RWPE2 (cell line): ENCODE data around the gene FAM170B.

Source experiments
- ATAC-seq: fragments of 200-7000 bp; cut with Tn5 transposase; 3 replicates; pipeline ENCODE4 v1.9.1; 2021; ENCODE audit warnings: low read depth
- DNase-seq: peaks from one replicate; pipeline ENCODE4 v3.0.0-alpha.2; 2020; ENCODE audit warnings: low spot score
- H3K27ac ChIP-seq: fragments of 450-650 bp; 2 replicates; pipeline ENCODE4 v1.5.1; 2017; ENCODE audit warnings: mild to moderate bottlenecking; ENCODE audit not compliant: poor library complexity, severe bottlenecking
- H3K27me3 ChIP-seq: fragments of 250-450 bp; sonication (Bioruptor Pico); 2 replicates; pipeline ENCODE4 v1.5.1; 2021; ENCODE audit warnings: mild to moderate bottlenecking, moderate library complexity; ENCODE audit not compliant: insufficient read depth, poor library complexity, severe bottlenecking
- H3K36me3 ChIP-seq: fragments of 250-450 bp; sonication (Bioruptor Pico); 2 replicates; pipeline ENCODE4 v1.5.1; 2020; ENCODE audit warnings: low read depth, mild to moderate bottlenecking, moderate library complexity
- H3K4me1 ChIP-seq: fragments of 250-450 bp; sonication (Bioruptor Pico); 2 replicates; pipeline ENCODE4 v1.5.1; 2021; ENCODE audit warnings: mild to moderate bottlenecking, moderate library complexity; ENCODE audit not compliant: insufficient read depth, poor library complexity, severe bottlenecking
- H3K4me3 ChIP-seq: fragments of 250-450 bp; sonication (Bioruptor Pico); 2 replicates; pipeline ENCODE4 v1.5.1; 2021; ENCODE audit warnings: mild to moderate bottlenecking, moderate library complexity; ENCODE audit not compliant: severe bottlenecking
- H3K9me3 ChIP-seq: fragments of 250-450 bp; sonication (Bioruptor Pico); 2 replicates; pipeline ENCODE4 v1.5.1; 2021; ENCODE audit warnings: mild to moderate bottlenecking, moderate library complexity; ENCODE audit not compliant: severe bottlenecking
- TF ChIP-seq, protein P1 (sequence below): fragments of 450-650 bp; IDR thresholded peaks from one replicate; pipeline ENCODE4 v1.5.1; 2017; ENCODE audit warnings: mild to moderate bottlenecking, moderate library complexity; ENCODE audit not compliant: poor library complexity, severe bottlenecking

FAM170B gene

DNA sequence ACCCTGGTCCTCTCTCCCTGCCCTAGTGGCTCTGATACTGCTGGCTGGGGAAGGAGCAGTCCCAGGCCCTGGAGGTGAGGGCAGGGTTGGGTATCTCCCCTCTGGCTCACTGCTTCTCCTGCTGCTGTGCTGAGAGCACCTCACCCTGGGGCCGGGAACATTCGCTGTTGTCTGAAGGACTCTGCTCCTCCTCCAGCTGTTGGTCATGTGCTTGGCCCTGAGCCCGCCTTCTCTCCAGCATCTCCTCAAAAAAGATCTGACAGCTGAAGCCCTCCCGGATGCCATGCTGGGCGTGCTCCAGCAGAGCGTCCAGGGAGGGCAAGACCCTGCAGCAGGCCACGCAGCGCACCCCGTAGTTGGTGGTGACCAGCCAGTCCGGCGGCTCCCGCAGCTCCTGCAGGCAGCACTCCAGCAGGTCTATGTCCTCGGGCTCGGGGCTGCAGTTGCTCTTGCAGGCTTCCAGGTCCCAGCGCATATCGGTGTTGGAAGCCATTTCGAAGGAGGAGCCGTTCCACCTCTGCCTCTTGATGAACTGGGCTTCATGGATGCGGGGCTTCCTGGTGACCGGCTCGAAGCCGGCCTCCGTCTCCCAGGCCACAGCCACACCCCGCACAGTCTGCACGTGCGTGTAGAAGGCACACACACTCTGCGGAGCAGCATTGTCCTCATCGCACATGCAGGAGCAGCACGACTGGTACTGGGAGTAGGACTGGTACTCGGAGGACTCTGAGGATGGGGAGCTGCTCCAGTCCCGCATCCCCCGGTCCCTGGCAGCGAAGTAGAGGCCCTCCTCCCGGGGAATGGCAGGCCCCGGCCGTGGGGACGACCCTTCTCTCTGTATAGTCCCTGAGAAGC is 2.1 kb downstream of the FAM170B start:
- no peak overlapping the region for H3K4me3 ChIP-seq
- H3K4me1 ChIP-seq, result no peaks in the 10 kb centered on the region
- DNase-seq (no peak), ATAC-seq (no peak)
- H3K9me3 ChIP-seq, result no peaks in the 10 kb centered on the region
- no peaks in the 10 kb centered on the region for H3K27me3 ChIP-seq
- H3K27ac ChIP-seq, result no peak overlapping the region
- no peaks in the 10 kb centered on the region for H3K36me3 ChIP-seq
- TF ChIP-seq, protein P1, sequence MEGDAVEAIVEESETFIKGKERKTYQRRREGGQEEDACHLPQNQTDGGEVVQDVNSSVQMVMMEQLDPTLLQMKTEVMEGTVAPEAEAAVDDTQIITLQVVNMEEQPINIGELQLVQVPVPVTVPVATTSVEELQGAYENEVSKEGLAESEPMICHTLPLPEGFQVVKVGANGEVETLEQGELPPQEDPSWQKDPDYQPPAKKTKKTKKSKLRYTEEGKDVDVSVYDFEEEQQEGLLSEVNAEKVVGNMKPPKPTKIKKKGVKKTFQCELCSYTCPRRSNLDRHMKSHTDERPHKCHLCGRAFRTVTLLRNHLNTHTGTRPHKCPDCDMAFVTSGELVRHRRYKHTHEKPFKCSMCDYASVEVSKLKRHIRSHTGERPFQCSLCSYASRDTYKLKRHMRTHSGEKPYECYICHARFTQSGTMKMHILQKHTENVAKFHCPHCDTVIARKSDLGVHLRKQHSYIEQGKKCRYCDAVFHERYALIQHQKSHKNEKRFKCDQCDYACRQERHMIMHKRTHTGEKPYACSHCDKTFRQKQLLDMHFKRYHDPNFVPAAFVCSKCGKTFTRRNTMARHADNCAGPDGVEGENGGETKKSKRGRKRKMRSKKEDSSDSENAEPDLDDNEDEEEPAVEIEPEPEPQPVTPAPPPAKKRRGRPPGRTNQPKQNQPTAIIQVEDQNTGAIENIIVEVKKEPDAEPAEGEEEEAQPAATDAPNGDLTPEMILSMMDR, result no peak

- TF ChIP-seq, protein P1, result no peak
- H3K4me1 ChIP-seq, result no peaks in the 10 kb centered on the region
- no peaks in the 10 kb centered on the region for H3K27me3 ChIP-seq
- no peak overlapping the region for H3K4me3 ChIP-seq
- ATAC-seq (no peak), DNase-seq (no peak)
- H3K9me3 ChIP-seq, result no peaks in the 10 kb centered on the region
- H3K36me3 ChIP-seq, result no peaks in the 10 kb centered on the region
- H3K27ac ChIP-seq, result no peak overlapping the region
Measured at GRCh38 chr10:49129376-49129775, 4.4 kb downstream of the FAM170B start.

- no peak for ATAC-seq
- DNase-seq, result no peak
- H3K4me3 ChIP-seq, result no peak overlapping the region
- no peaks in the 10 kb centered on the region for H3K36me3 ChIP-seq
- H3K27ac ChIP-seq, result no peak overlapping the region
- TF ChIP-seq, protein P1, result no peak
- H3K4me1 ChIP-seq, result no peaks in the 10 kb centered on the region
- no peaks in the 10 kb centered on the region for H3K9me3 ChIP-seq
- no peaks in the 10 kb centered on the region for H3K27me3 ChIP-seq
Measured at GRCh38 chr10:49128854-49129253, 5.0 kb downstream of the FAM170B start.

DNA sequence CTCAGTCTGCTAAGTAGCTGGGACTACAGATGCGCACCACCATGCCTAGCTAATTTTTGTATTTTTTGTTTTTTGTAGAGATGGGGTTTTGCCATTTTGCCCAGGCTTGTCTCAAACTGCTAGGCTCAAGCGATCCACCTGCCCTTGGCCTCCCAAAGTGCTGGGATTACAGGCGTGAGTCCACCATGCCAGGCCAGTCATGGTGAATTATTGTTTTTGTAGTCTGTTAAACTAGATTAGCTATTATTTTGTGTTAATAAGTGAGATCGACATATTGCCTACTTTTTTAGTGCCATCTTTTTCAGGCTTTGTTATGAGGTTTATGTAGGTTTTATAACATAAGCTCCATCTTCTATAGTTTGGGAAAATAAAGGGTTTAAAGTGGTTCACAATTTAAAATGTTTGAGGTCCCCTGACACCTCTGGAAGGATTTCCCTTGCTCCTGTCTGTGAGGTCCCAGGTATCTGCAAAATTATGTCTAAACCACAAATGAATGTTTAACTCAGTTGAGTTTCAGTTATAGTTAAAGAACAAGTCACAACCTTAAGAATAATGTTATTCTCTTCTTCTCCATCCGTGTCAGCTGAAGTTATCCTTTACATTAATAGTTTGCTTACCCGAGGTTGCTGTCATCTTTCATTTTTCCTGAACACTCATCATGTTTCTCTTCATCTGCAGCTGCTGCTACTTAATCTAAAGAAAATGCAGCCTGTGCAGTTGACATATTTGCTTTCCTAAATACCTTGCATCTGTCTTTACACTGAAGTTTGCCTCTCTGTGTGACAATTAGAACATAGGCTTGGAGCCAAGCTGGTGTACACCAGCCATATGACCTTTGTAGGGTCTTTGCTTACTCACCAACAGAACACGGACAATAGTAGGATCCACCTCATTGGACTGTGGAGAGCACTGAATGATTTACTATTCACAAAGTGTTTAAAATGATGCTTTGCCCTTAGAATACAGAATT is 9.6 kb downstream of the FAM170B start:
- ATAC-seq (no peak), DNase-seq (no peak)
- H3K4me3 ChIP-seq, result no peak overlapping the region
- TF ChIP-seq, protein P1, result no peak
- H3K36me3 ChIP-seq, result no peaks in the 10 kb centered on the region
- H3K9me3 ChIP-seq, result no peaks in the 10 kb centered on the region
- no peak overlapping the region for H3K27ac ChIP-seq
- H3K4me1 ChIP-seq, result no peaks in the 10 kb centered on the region
- peaks cover 2% of the 10 kb centered on the region for H3K27me3 ChIP-seq
